GM13976 (cell line): Measurements from ENCODE around the gene DNER.

Experiments
- DNase-seq: peaks from one replicate; pipeline ENCODE4 v3.0.0; 2012; ENCODE audit warnings: low spot score
- CTCF ChIP-seq: IDR thresholded peaks from 2 replicates; pipeline ENCODE4 v1.5.1; 2012; ENCODE audit warnings: borderline replicate concordance, mild to moderate bottlenecking; ENCODE audit not compliant: insufficient read depth; ENCODE audit errors: extremely low read depth, missing control alignments, control extremely low read depth
- in situ Hi-C: fragments of 300-500 bp; cut with MboI; formaldehyde crosslinking; loops from one replicate; pipeline ENCODE4 v1.12.0; 2022; ENCODE audit warnings: low sequenced_read_pairs, mixed read lengths, inconsistent platforms; ENCODE audit not compliant: unreplicated experiment

The DNER gene

GRCh38 chr2:229672021-229672420 is 42.3 kb downstream of the DNER start:
- in situ Hi-C loops, result no loop called here
- DNase-seq, result no peak
- TF ChIP-seq CTCF, result no peak

DNA sequence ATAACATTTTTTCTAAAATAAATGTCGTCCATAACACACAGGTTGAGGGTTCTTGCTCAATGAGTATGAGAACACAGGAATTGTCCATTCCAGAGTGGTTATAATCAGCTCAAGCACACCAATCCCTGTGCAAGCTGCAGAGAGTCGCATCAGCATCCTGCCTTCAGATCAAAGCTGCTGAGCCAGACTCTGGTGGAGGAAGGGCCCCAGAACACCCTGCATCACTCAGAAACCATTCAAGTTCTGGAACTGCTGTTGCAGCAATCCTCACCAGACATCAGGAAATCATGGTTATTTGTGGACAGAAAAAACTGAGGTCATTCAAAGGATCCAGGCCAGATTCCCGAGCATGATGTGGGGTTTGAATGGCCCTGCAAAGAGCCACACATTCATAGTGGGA is 44.5 kb downstream of the DNER start:
- in situ Hi-C loops, result no loop called here
- no peak for DNase-seq
- TF ChIP-seq CTCF, result no peak

DNA sequence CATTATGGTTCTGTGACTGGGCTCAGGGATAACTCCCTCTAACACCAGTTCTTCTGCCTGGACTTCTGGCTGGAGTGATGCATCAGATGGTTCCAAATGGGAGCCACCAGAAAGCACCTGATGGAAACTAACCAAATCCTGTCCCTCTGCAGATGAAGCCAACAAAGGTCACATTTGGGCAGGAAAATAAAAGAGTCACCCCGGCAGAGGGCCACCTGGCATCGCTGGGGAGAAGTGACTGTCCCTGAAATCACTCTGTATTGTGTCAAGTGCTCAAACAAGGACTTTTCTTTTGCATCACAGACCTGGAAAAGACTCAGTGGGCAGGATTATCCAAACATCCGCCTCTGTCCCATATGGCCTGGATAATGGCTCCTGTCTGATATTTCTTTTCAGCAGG is 47.5 kb downstream of the DNER start:
- in situ Hi-C loops, result no loop called here
- DNase-seq, result no peak
- no peak for TF ChIP-seq CTCF

DNA sequence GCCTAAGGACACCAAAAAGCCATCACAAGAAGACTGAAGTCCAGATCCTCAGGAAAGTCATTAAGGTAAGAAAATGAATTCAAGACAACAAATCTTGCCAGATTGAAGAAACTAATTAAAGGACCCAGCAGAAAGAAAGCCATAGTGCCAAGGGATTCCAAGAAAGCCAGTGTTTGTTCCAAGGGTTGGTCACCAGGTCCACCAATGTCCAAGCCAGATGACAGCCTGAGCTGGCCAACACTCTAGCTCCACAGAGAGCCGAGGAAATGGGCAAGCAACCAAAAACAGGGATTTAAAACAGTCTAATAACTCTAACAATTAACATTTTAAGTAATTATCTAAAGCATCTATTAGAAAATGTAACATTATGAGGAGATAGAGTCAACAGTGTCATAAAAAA is 49.2 kb downstream of the DNER start:
- no peak for DNase-seq

DNA sequence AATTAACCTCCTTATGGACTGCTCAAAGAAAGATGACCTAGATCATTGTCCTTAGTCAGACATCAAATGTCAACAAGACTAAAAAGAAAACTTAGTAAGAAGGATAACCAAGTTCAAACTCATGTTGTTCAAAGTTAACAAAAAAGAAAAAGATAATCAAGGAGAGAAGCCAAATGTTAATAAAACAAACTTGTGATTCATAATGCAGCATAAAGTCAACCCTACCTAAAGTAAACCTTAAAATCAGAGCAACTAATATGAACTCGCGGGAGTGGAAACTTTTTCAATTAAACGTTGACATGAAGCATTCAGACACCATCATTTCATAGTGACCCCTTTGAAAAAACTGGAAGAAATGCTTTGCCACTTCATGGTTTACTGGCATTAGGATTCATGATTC is 52.9 kb downstream of the DNER start:
- in situ Hi-C loops, result no loop called here
- no peak for TF ChIP-seq CTCF
- DNase-seq, result no peak

More for the DNA sequence above, 49.2 kb downstream of the DNER start:
- in situ Hi-C loops, result no loop called here
- TF ChIP-seq CTCF, result no peak

- in situ Hi-C loops, result no loop called here
- TF ChIP-seq CTCF, result no peak
- no peak for DNase-seq
Observed at GRCh38 chr2:229660951-229661350, 53.4 kb downstream of the DNER start.

DNA sequence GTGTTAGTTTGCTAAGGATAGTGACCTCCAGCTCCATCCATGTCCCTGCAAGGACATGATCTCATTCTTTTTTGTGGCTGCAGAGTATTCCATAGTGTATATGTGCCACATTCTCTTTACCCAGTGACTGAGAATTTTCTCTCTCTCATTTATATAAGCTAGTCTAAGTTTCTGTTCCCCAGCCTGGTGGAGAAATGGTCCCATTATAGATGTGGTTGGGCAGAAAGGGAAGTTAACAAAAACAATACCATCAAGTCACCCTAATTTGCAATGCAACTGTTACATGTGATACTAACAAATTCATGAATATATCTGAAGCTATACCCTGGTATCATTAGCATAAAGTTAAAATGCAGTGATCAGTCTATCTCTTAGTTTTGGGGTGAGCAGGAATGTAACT is 54.0 kb downstream of the DNER start:
- in situ Hi-C loops, result no loop called here
- DNase-seq, result no peak
- no peak for TF ChIP-seq CTCF
